NK-92 (cell line): Measurements from ENCODE around the gene WDCP.
A peak's percentile ranks its signal among the peaks of the same experiment; 100 is the strongest.
"Not testable (repeated sequence)": the region's sequence is repeated elsewhere in the genome, so short reads cannot be mapped to it uniquely, and the experiment has no call there.

Experiments
- DNase-seq: peaks from one replicate; lab custom pipeline; 2025; ENCODE audit not compliant: unreplicated experiment; lab: John Stamatoyannopoulos, UW

WDCP gene

DNA sequence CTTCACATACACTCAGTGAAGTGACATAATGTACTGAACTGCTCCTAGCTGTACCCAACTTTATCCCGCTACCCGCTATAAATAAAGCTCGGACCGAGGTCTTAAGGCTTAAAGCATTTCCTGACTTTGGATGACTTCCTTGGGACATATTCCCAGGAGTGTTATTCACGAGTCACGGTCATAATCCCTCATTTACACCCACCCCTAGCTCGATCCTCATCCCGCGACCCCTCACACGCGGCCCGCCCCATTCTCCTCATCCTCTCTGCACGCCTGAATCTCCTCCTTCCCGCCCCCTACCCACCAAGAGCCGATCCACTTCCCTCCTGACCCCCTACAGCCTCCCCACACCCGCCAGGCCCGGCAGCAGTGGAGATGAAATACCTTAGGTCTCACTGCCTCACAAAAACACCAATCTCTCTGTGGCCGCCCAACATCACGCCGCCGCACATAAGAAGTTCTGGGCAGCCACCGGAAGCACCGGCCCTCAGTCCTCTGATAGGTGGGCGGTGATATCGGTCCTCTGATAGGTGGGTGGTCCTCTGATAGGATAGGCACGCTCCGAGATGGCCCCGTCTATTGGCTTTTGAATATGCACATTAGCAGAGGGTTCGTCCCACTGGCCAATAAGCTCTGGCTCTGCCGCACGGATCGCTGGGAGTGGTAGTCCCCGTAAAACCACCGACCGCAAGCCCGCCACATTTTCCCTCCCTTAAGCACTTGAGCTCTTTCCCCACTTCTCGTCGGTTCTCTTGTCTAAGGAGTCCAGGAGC lies at the start of gene WDCP:
TSS of gene WDCP (minus strand) at position 462 of the 773 bp plus-strand sequence. CDS start 7,897 bp downstream, outside the sequence.
- peak; percentile 83 for DNase-seq

GRCh38 chr2:24095171-24095677 lies 48.0 kb upstream of the WDCP start:
- DNase-seq = not testable (repeated sequence)

- not testable (repeated sequence) for DNase-seq
Measured at GRCh38 chr2:24093270-24093669, 46.1 kb upstream of the WDCP start.

DNA sequence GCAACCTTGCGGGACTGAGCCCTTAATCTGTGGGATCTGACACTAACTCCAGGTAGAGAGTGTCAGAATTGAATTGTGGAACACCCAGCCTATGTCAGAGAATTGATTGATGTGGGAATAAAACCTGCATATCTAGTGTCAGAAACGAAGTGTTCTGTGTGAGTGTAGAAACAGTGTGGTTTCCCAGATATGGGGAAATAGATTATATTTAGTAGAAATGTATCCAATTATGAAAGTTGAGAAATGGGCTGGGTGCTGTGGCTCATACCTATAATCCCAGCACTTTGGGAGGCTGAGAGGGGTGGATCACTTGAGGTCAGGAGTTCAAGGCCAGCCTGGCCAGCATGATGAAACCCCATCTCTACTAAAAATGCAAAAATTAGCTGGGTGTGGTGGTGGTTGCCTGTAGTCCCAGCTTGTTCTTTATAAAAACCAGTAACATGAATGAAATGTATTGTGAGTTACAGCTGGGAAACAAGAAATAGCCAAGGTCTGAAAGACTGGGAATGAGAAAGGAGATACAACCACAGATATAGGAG lies 41.7 kb upstream of the WDCP start:
- no peak for DNase-seq

DNA sequence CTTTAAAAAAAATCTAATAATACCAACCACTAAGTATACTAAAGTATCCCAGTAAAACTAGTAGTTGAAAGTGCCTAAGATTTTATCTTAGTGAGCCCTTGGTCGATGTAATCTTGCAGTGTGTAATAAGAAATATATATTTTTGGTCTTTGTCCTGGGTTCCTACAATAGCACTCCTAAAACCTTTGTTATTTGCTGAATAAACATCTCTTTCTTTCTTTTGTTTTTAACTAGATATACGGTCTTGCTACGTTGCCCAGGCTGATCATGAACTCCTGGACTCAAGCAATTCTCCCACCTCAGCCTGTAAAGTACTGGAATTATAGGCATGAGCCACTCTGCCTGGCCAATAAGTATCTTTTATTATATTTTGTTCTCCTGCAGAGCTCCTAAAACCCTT lies 39.8 kb upstream of the WDCP start:
- no peak for DNase-seq

- no peak for DNase-seq
Measured at GRCh38 chr2:24086241-24086640, 39.0 kb upstream of the WDCP start.

DNA sequence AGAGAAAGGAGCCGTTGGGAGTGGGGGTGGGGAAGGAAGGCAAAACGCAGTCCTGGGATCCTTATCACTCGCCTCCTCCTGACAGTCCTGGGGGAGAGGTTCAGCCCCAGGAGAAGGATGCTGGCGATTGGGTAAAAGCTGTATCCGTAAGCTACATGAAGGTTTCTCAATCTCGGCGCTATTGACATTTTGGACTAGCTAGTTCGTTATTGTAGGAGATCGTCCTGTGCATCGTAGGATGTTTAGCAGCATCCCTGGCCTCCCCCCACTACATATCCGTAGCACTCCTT lies 38.0 kb upstream of the WDCP start:
- DNase-seq = no peak

- no peak for DNase-seq
Measured at GRCh38 chr2:24084386-24085199, 37.4 kb upstream of the WDCP start, which contains the start of gene TP53I3. TP53I3 (minus strand) TSS chr2:24084834; CDS start chr2:24084326, 508 bp downstream.

- no peak for DNase-seq
Measured at GRCh38 chr2:24083567-24084385, 36.6 kb upstream of the WDCP start.

GRCh38 chr2:24082787-24083566 lies 35.8 kb upstream of the WDCP start:
- DNase-seq = no peak

- DNase-seq = no peak
Measured at GRCh38 chr2:24080701-24081100, 33.5 kb upstream of the WDCP start.

DNA sequence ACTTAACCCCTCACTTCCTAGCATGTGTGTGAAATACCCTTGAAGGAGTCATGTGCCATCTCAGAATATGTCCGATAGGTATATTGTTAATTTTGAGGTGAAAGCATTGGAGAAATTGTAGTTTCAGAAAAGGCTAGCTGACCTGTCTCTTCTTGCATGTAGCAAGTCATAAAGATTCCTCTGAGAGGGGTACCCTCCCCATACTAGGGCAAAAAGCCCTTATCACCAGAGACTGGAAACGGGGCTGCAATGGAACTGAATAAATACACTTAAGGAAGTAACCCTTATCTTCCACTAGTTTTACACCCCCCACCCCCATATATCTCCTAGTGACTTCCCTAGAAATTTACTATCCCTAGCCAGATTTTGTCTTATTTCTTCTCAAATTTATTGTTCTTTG lies 30.7 kb upstream of the WDCP start:
- DNase-seq = no peak

- no peak for DNase-seq
Measured at GRCh38 chr2:24077535-24077877, 30.3 kb upstream of the WDCP start.

- DNase-seq = no peak
Measured at GRCh38 chr2:24076849-24077534, 29.8 kb upstream of the WDCP start.

GRCh38 chr2:24075915-24076848 lies 29.0 kb upstream of the WDCP start, which contains the start of gene SF3B6:
SF3B6 (minus strand) TSS chr2:24076326; CDS start chr2:24076229, 97 bp downstream.
- DNase-seq = peak; percentile 99

DNA sequence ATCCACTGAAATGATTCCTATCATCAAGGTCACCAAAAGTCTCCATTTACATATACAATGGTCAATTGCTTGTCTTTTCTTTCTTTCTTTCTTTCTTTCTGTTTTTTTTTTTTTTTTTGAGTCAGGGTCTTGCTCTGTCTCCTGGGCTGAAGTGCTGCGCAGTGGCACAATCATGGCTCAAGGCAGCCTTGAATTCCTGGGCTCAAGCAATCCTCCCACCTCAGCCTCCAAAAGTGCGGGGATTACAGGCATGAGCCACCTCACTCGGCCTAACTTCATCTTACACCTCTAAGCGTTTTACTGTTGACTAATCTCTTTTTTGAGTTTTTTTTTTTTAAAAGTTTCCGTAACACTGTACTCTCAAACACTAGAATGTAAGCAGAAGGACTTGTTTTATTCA lies 28.1 kb upstream of the WDCP start:
- DNase-seq = no peak

DNA sequence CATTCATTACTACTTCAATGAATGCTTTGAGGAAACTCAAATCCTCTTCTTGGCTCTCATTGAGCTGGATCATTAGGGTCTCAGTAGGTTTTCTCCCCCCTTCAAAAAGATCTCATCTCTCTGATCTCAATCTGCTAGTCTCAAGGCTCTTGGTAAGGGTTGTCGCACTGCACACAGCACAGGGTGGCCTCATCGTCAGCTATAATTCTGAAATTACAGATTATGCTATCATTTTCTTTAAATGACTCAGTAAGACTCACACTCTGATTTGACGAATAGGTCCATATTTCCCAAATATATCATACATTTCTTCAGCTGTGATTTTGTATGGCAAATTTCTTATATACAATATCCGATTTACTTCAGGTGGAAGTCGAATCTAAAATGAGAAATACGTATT lies 26.6 kb upstream of the WDCP start:
- no peak for DNase-seq

- no peak for DNase-seq
Measured at GRCh38 chr2:24072259-24072658, 25.1 kb upstream of the WDCP start.

GRCh38 chr2:24065341-24065740 lies 18.1 kb upstream of the WDCP start:
- DNase-seq = no peak
